ENCODE data around the gene METTL1.

The METTL1 gene

DNA sequence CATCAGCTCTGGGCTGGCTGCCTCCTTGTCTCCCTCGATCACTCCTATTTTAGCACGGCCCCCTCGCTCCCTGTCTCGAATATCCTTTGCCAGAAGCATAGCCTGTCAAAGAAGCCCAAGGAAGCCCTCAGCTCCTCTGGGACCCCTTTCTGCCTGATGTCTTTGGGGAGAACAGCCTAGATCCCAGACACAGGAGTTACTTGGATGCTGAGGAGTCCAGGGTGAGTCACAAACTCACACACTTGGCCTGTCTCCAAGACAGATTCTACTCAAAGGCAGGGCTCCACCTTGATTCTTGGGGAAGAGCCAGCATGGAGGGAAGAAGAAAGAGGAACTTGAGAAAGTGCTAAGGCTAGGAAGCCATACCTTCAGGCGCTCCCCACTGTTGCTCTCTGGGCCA, 38.5 kb upstream of the METTL1 start:
- in situ Hi-C loops (cut with HindIII; ENCODE audit: low pct_unique_long_range_greater_than_20kb, low sequenced_read_pairs) = no loop called here
- no peak for DNase-seq (ENCODE audit: low read depth in 1 of 2, low spot score in 1 of 2)

DNA sequence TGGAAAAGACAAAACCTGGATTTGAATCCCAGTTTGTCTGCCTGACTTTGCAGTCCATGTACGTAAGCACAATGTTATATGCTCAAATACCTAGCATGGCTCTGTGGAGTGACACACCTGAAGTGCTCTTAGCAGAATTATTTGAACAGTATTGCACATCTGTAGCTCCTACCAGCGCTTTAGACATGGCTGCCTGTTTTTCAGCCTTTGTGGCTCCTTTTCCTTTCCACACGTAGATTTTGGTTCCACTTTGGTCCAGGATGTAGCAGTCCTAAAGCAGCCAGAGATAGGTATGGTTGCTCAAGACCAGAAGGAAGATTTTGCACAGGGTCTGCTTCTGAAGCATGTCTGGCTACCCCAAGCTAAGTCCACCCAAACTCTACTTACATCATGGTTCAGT, 37.5 kb upstream of the METTL1 start:
- DNase-seq (ENCODE audit: low read depth in 1 of 2, low spot score in 1 of 2) = no peak
- no peak for TF ChIP-seq JUND (IDR thresholded peaks at IDR 0.05; ENCODE audit: low read depth)
- in situ Hi-C loops (cut with HindIII; ENCODE audit: low pct_unique_long_range_greater_than_20kb, low sequenced_read_pairs) = no loop called here

More for the DNA sequence above, 38.5 kb upstream of the METTL1 start:
- TF ChIP-seq JUND (IDR thresholded peaks at IDR 0.05; ENCODE audit: low read depth) = no peak

DNA sequence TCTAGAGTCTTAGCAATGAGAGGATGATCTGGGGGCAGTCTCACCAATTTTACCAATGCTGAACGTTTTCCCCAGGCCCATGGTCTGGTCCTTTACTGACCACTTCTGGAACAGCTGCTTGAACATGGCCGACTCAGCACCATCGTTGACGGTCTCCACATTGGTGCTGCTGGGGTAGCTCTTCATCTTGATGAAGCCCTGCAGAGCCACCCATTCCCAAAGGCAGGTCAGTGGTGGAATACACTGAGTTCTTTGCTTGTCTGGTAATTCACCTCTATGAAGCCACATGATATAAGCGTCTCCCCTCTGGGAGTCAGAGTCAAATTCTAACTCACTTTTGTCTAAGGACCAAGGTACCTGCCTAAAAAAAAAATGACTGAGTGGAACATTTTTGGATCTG, 36.4 kb upstream of the METTL1 start:
- in situ Hi-C loops (cut with HindIII; ENCODE audit: low pct_unique_long_range_greater_than_20kb, low sequenced_read_pairs) = no loop called here
- TF ChIP-seq JUND (IDR thresholded peaks at IDR 0.05; ENCODE audit: low read depth) = no peak

DNA sequence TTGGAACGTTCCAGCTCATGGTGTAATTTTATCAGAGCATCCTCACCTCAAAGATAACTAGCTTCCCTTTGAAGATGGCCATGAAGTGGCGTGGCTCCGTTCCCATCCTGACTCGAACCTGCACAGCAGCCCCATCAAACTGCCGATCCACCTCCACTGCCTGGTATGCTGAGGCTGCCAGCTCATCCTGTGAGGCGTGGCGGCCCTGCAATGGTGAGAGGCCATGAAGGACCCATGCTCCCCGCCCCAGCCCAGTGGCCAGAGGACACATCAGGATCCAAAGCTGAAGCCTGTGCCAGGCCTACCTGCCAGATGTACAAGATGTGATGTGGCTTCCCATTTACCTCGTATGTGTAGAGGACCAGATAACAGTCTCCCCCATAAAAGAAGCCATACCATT, 35.4 kb upstream of the METTL1 start:
- DNase-seq (ENCODE audit: low read depth in 1 of 2, low spot score in 1 of 2) = no peak
- TF ChIP-seq JUND (IDR thresholded peaks at IDR 0.05; ENCODE audit: low read depth) = no peak
- in situ Hi-C loops (cut with HindIII; ENCODE audit: low pct_unique_long_range_greater_than_20kb, low sequenced_read_pairs) = no loop called here

More for the DNA sequence above, 36.4 kb upstream of the METTL1 start:
- no peak for DNase-seq (ENCODE audit: low read depth in 1 of 2, low spot score in 1 of 2)

DNA sequence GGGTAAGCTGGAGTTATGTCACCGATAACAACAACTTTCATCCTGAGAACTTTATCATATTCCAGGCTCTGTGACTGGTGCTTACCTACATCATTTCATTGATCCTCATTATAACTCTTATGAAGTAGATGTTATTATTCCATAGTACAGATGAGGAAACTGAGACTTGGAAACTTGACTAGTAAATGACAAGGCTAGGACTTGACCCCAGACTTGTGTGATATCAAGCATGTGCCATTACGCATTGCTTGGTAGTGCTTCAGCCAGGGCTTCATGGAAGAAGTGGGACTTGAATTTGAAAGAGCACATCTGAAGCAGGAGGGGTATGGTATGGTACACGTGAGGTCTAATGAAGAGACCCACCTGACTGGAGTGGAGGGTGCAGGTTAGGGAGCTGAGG, 34.8 kb upstream of the METTL1 start:
- in situ Hi-C loops (cut with HindIII; ENCODE audit: low pct_unique_long_range_greater_than_20kb, low sequenced_read_pairs) = no loop called here
- DNase-seq (ENCODE audit: low read depth in 1 of 2, low spot score in 1 of 2) = no peak
- no peak for TF ChIP-seq JUND (IDR thresholded peaks at IDR 0.05; ENCODE audit: low read depth)

DNA sequence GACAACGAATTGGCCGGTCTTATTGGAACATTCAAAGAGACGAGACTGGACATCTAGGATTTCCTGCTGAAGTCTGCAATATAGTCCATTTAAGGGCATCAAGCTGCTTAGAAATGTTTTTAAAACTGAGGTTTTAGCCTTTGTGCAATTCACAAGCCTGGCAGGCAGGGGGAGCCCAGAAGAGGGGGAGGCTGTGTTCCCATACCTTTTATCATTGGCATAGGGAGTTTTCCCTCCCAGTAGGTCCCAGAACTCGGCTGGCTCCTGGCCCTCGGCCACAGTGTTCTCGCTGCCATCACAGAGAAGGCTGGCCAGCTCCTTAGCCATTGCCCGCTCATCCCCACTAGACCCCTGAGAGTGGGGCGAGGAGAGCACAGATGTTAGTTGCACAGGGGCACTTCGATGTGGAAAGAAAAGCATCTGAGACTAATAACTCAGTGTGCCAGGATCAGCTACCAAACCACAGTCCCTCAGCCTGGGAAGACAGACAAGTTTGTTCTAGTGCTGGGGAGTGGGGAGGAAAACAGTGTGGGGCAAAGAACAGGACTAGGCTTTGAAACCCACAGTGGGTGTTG, 31.5 kb upstream of the METTL1 start:
- DNase-seq (ENCODE audit: low read depth in 1 of 2, low spot score in 1 of 2) = peak; percentile 44 to 73
- TF ChIP-seq JUND (IDR thresholded peaks at IDR 0.05; ENCODE audit: low read depth) = no peak
- in situ Hi-C loops (cut with HindIII; ENCODE audit: low pct_unique_long_range_greater_than_20kb, low sequenced_read_pairs) = no loop called here

DNA sequence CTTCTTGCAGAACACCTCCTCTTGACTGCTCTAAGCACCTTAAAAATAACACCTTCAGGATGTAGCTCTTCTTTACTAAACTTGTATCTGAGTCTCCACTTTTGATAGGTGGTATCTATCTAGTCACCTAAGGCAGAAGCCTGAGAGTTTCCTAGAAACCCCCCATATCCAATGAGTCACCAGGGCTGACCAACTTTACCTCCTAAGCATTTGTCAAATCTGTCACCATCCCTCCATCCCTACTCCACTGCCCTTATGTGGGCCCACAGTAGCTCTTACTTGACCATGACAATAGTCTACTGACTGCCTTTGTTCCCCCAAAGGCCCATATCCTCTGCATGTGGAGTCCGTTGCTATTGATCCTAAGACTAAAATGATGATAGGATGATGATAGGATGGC, 30.7 kb upstream of the METTL1 start:
- no peak for DNase-seq (ENCODE audit: low read depth in 1 of 2, low spot score in 1 of 2)
- in situ Hi-C loops (cut with HindIII; ENCODE audit: low pct_unique_long_range_greater_than_20kb, low sequenced_read_pairs) = no loop called here
- TF ChIP-seq JUND (IDR thresholded peaks at IDR 0.05; ENCODE audit: low read depth) = no peak

DNA sequence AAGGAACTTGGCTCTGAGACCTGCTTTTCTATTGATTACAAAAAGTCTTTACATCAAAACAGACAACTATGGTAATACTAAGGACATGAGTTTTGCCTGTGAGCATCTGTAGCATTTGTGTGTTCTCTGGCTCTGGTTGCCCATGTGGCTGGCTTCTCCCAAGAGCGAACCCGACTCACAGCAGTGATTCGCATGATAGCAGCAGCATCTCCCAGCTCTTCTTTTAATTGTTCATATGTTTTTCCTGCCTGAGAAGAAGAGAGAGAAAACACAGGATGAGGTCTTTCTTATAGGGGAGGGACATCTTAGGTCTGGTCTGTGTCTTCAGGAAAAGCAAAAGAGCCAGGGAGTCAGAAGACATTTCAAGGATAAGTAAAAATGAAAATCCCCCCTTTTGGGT, 29.1 kb upstream of the METTL1 start:
- TF ChIP-seq JUND (IDR thresholded peaks at IDR 0.05; ENCODE audit: low read depth) = no peak
- no peak for DNase-seq (ENCODE audit: low read depth in 1 of 2, low spot score in 1 of 2)
- in situ Hi-C loops (cut with HindIII; ENCODE audit: low pct_unique_long_range_greater_than_20kb, low sequenced_read_pairs) = no loop called here

DNA sequence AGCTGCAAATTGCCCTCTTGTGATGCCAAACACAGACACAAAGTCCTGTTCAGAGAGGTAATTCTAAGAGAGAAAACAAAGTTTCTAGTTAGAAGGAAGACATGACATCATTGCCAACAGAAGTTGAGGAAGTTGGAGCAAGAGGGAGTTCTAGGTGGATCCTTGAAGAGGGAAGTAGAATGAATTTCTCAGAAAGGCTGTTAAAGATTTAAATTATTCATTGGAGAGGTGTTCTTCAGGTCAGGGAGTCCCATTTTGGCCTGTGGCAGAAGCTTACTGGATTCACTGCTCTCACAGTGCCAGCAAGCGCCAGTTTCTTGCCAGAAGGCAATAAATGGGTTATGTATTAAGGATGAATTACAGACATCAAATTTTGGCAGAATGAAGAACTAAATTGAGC, 26.0 kb upstream of the METTL1 start:
- no peak for DNase-seq (ENCODE audit: low read depth in 1 of 2, low spot score in 1 of 2)
- no peak for TF ChIP-seq JUND (IDR thresholded peaks at IDR 0.05; ENCODE audit: low read depth)
- in situ Hi-C loops (cut with HindIII; ENCODE audit: low pct_unique_long_range_greater_than_20kb, low sequenced_read_pairs) = no loop called here

DNA sequence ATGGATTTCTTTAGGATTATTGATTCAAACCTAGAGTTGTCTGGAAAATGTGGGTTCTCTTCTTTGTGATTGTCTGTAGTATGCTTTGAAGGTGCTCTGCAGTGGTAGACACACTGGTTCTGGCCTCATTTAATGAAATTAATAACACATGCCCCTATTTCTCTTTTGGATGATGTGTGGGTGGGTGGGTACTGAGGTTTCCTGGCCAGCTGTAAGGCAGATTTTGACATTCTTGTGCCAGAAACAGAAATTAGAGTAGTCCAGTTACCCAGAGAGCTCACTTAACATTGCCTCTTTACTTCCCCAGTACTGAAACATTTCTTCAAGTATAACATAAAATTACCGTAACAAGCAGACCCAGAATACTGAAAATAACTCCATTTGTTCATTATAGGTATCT, 25.1 kb upstream of the METTL1 start:
- in situ Hi-C loops (cut with HindIII; ENCODE audit: low pct_unique_long_range_greater_than_20kb, low sequenced_read_pairs) = no loop called here
- no peak for DNase-seq (ENCODE audit: low read depth in 1 of 2, low spot score in 1 of 2)
- no peak for TF ChIP-seq JUND (IDR thresholded peaks at IDR 0.05; ENCODE audit: low read depth)

DNA sequence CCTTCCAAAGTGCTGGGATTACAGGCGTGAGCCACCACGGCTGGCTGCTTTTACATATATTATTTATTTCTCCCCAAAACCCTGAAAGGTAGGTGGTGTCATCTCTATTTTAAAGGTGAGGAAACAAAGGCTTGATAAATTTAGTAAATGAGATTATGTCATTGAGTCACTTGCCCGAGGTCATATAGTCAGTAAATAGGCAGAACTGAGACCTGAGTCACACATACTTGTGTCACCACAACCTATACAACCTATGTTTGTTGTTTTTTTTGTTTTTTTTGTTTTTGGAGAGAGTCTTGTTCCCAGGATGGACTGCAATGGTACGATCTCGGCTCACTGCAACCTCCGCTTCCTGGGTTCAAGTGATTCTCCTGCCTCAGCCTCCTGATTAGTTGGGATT, 23.4 kb upstream of the METTL1 start:
- TF ChIP-seq JUND (IDR thresholded peaks at IDR 0.05; ENCODE audit: low read depth) = no peak
- in situ Hi-C loops (cut with HindIII; ENCODE audit: low pct_unique_long_range_greater_than_20kb, low sequenced_read_pairs) = no loop called here
- no peak for DNase-seq (ENCODE audit: low read depth in 1 of 2, low spot score in 1 of 2)

DNA sequence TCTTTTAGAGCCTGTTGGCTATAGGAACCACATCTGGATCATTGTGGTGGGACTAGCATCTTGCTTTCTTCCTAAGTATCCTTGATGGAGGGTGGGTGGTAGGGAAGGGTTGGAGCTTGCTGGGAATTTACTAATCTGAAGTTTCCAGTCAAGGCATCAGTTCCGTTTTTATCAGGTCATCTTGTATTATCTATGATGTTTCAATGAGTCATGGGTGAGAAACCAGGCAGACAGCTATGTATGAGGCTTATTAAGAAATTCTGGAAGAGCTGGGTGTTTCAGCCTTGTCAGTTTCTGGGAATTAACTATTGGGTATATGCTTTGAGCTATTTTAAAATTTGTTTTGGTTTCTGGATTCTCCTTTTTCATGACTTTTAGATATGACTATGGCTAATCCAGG, 22.0 kb upstream of the METTL1 start:
- in situ Hi-C loops (cut with HindIII; ENCODE audit: low pct_unique_long_range_greater_than_20kb, low sequenced_read_pairs) = no loop called here
- no peak for TF ChIP-seq JUND (IDR thresholded peaks at IDR 0.05; ENCODE audit: low read depth)
- DNase-seq (ENCODE audit: low read depth in 1 of 2, low spot score in 1 of 2) = no peak

DNA sequence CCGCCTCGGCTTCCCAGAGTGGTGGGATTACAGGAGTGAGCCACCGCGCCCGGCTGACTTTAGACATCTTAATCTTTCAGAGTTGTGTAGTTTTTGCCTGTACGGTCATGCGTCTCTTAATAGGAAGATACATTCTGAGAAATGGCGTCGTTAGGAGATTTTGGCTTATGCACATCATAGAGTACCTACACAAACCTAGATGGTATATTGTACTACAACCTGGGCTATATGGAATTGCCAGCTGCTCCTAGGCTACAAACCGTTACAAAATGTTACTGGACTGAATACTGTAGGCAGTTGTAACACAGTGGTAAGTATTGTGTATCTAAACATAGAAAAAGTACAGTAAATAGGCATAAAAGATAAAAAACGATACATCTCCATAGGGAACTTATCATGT, 12.0 kb upstream of the METTL1 start:
- in situ Hi-C loops (cut with HindIII; ENCODE audit: low pct_unique_long_range_greater_than_20kb, low sequenced_read_pairs) = no loop called here
- no peak for TF ChIP-seq JUND (IDR thresholded peaks at IDR 0.05; ENCODE audit: low read depth)

DNA sequence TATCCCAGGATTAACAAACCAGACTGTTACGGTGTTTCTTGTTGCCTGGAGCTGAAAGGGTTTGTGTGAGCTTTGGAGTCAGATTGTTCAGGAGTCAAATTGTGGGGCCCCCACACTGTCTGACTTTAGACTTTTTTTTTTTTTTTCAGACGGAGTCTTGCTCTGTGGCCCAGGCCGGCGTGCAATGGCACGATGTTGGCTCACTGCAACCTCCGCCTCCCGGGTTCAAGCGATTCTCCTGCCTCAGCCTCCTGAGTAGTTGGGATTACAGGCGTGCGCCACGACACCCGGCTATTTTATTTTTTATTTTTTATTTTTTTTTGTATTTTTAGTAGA, 11.5 kb upstream of the METTL1 start:
- TF ChIP-seq JUND (IDR thresholded peaks at IDR 0.05; ENCODE audit: low read depth) = no peak
- in situ Hi-C loops (cut with HindIII; ENCODE audit: low pct_unique_long_range_greater_than_20kb, low sequenced_read_pairs) = no loop called here
- DNase-seq (ENCODE audit: low read depth in 1 of 2, low spot score in 1 of 2) = no peak

More for the DNA sequence above, 12.0 kb upstream of the METTL1 start:
- DNase-seq (ENCODE audit: low read depth in 1 of 2, low spot score in 1 of 2) = no peak

Data from T47D (cell line).